Stimulated activated CD4-positive, alpha-beta T cell treated with anti-CD3 and anti-CD28 coated beads, Interleukin-1b, Interleukin-23, amount 100 ng/mL, for 48 hours (primary cell): Measurements from ENCODE around the gene FPGS.
A peak's percentile ranks its signal among the peaks of the same experiment; 100 is the strongest.
"Not testable (repeated sequence)": the region's sequence is repeated elsewhere in the genome, so short reads cannot be mapped to it uniquely, and the experiment has no call there.

Source experiments
- DNase-seq: peaks from one replicate; pipeline ENCODE4 v3.0.0-alpha.2; 2020

The FPGS gene

GRCh38 chr9:127770905-127771569, 31.6 kb upstream of the FPGS start:
- DNase-seq, result peak; percentile 98

- DNase-seq, result no peak
These were observed 31.0 kb upstream of the FPGS start for GRCh38 chr9:127771570-127772189.

- DNase-seq, result no peak
These were observed 30.1 kb upstream of the FPGS start for GRCh38 chr9:127772603-127773002.

- no peak for DNase-seq
These were observed 29.4 kb upstream of the FPGS start for GRCh38 chr9:127773272-127773671.

GRCh38 chr9:127773981-127774380, 28.7 kb upstream of the FPGS start:
- DNase-seq, result no peak

GRCh38 chr9:127776195-127776923, 26.3 kb upstream of the FPGS start:
- DNase-seq, result peak; percentile 73

GRCh38 chr9:127776924-127777289, 25.8 kb upstream of the FPGS start:
- DNase-seq, result no peak

GRCh38 chr9:127777368-127777980, 25.2 kb upstream of the FPGS start:
- no peak for DNase-seq

- DNase-seq, result peak; percentile 47
These were observed 24.2 kb upstream of the FPGS start, which contains the start of gene SH2D3C for GRCh38 chr9:127778280-127779135. SH2D3C (minus strand) TSS chr9:127778666; CDS start chr9:127778627, 39 bp downstream.

GRCh38 chr9:127779136-127779981, 23.3 kb upstream of the FPGS start:
- DNase-seq, result peak; percentile 80

- no peak for DNase-seq
These were observed 22.4 kb upstream of the FPGS start for GRCh38 chr9:127780126-127780885.

- not testable (repeated sequence) for DNase-seq
These were observed 21.8 kb upstream of the FPGS start for GRCh38 chr9:127780909-127781308.

- DNase-seq, result no peak
These were observed 20.9 kb upstream of the FPGS start for GRCh38 chr9:127781806-127782205.

- peak; percentile 68 for DNase-seq
These were observed 19.3 kb upstream of the FPGS start for GRCh38 chr9:127783111-127784008.

- peak; percentile 89 for DNase-seq
These were observed 17.4 kb upstream of the FPGS start for GRCh38 chr9:127785023-127785932.

GRCh38 chr9:127785933-127786772, 16.5 kb upstream of the FPGS start, which contains the start of gene CDK9:
CDK9 (plus strand) TSS chr9:127786034; CDS start chr9:127786149, 115 bp downstream.
- peak; percentile 93 for DNase-seq

GRCh38 chr9:127786773-127787104, 15.9 kb upstream of the FPGS start:
- no peak for DNase-seq
